Stimulated activated naive CD4-positive, alpha-beta T cell (primary cell): Measurements from ENCODE around the gene TLX1.
A peak's percentile ranks its signal among the peaks of the same experiment; 100 is the strongest.
"Not testable (repeated sequence)": the region's sequence is repeated elsewhere in the genome, so short reads cannot be mapped to it uniquely, and the experiment has no call there.

Experiments
- DNase-seq, 6 experiments: peaks; one replicate each; lab custom pipeline; 2025; lab: John Stamatoyannopoulos, UW

Gene TLX1

GRCh38 chr10:101152316-101152715, 21.2 kb downstream of the TLX1 start:
- DNase-seq: no peak

DNA sequence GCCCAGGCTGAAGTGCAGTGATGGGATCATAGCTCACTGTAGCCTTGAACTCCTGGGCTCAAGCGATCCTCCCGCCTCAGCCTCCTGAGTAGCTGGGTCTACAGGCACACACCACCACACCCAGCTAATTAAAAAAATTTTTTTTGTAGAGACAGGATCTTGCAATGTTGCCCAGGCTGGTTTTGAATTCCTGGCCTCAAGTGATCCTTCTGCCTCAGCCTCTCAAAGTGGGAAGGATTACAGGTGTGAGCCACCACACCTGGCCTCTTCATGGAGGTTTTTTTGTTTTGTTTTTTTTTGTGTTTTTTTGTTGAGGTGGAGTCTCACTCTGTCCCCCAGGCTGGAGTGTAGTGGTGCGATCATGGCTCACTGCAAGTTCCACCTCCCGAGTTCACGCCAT, 23.4 kb downstream of the TLX1 start:
- DNase-seq: not testable (repeated sequence)

GRCh38 chr10:101155896-101156295, 24.8 kb downstream of the TLX1 start:
- DNase-seq: no peak

DNA sequence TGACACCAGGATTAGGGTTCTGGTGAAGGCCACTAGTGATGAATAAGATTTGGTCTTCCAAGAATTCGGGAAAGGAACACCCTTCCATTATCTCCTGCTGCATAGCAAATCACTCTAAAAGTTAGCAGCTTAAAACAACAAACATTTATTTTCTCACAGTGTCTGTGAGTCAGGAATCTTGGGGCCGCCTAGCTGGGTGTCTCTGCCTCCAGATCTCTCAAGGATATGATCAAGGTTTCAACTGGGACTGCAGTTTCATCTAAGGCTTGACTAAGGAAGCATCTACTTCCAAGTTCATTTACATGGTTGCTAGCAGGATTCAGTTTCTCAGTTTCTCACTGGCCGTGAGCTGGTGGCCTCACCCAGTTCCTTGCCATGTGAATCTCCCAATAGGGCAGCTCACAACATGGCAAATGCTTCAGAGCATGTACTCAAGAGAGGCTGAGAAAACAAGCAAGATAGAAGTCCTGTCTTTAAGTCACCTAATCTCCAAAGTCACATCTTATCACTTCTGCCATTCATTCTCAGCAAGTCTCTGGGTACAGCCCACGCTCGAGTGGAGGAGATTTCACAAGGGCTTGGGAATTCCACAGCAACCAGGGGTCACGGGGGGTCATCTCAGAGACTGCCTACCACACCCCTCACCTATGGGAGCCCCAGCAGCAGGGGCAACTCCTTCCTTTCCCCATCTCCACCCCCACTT, 26.8 kb downstream of the TLX1 start:
- DNase-seq: no peak

GRCh38 chr10:101158459-101159058, 27.5 kb downstream of the TLX1 start:
- no peak for DNase-seq

DNA sequence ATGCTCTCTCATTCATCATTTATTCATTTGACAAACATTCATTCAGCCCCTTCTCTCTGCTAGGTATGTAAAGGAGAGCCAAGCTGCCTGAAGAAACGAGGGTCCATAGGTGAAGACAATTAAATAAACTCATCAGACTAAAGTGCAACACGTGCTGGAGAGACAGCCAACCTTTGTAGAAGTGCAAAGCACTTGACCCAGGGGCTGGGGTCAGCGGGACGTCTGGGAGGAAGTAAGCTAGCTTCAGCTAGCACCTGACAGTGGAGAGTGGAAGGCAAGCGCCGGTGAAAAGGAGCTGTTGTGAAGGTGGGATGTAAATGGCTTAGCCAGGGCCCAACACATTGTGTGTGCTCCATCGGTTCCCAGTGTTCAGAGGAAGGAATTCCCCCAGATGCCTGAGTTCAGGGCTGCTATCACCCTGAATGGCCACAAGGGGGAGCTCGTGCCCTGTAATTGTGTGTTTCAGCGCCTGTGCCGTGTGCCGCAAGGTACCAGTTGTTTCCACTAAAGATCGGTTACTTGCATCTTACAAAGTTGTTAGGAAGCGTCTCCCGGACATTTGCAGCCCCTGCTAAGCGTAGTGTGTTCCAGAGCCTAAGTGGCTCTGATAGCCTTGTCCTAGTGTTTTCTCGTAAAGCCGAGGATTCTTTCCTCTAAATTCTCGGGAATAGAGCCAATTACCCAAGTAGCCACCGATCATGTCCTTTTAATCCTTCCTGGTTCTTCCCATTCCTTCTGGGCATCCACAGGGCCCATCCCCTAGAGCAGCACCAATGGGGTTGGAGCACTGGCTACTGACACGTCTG, 30.6 kb downstream of the TLX1 start:
- DNase-seq: peak; percentile 43 to 80 (median 54)

- no peak for DNase-seq
Observed at GRCh38 chr10:101162677-101163076, 31.6 kb downstream of the TLX1 start.

GRCh38 chr10:101164020-101164419, 32.9 kb downstream of the TLX1 start:
- DNase-seq: no peak

DNA sequence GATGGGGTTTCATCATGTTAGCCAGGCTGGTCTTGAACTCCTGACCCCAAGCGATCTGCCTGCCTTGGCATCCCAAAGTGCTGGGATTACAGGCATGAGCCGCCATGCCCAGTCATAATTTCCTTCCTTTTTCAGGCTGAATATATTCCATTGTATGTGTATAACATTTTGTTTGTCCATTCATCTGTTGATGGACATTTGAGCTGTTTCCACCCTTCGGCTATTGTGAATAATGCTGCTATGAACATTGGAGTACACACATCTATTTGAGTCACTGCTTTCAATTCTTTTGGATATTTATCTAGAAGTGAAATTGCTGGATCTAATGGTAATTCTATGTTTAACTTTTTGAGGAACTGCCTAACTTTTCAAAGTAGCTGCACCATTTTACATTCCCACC, 34.6 kb downstream of the TLX1 start:
- no peak for DNase-seq

DNA sequence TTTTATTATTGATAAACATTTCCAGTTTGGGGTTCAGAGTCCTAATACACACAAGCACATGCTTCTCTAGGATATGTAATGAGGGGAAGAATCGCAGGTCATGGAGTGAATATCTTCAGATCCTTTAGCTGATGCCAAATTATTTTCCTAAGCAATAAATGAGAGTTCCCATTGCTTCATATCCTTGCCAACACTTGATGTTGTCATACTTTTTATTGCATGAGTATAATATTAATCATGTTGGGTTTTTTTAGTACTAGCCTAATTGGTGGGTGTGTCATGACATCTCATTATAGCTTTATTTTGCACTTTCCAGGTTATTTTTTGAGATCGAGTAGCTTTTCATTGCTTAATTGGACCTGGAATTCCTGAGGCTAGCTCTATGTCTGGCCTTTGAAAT, 35.3 kb downstream of the TLX1 start:
- no peak for DNase-seq

DNA sequence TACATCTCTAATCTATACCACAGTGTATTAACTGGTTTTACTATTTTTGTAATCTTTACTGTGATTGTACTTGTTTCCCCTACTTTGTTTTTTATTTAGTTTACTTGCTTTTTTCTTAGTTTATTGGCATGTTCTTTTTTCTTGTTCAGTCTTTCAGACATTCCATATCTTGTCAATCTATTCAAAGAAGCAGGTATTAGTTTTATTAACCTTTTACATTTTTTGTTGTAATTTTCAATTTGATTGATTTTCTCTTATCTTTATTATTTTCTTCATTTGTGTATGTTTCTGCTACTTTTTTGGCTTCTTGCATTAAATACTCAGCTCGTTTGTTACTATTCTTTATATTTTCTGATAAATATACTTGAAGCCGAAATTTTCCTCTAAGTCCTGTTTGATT, 41.6 kb downstream of the TLX1 start:
- DNase-seq: no peak

DNA sequence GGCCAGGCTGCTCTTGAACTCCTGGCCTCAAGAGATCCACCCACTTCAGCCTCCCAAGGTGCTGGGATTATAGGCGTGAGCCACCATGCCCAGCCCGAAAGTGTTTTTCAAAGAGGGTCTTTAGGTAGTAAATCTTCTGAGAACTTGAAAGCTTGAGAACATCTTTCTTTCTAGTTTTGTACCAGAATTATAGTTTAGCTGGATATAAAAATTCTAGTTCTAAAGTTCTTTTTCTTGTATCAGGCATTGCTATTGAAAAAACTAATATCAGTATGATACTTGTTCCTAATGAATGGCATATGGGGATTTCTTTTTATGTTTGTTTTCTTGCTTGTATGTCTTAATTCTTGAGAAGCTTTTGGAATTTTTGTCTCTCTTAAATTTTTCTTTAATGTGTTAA, 43.2 kb downstream of the TLX1 start:
- no peak for DNase-seq

GRCh38 chr10:101176577-101176976, 45.5 kb downstream of the TLX1 start:
- DNase-seq: no peak

GRCh38 chr10:101182936-101183335, 51.8 kb downstream of the TLX1 start:
- DNase-seq: no peak

DNA sequence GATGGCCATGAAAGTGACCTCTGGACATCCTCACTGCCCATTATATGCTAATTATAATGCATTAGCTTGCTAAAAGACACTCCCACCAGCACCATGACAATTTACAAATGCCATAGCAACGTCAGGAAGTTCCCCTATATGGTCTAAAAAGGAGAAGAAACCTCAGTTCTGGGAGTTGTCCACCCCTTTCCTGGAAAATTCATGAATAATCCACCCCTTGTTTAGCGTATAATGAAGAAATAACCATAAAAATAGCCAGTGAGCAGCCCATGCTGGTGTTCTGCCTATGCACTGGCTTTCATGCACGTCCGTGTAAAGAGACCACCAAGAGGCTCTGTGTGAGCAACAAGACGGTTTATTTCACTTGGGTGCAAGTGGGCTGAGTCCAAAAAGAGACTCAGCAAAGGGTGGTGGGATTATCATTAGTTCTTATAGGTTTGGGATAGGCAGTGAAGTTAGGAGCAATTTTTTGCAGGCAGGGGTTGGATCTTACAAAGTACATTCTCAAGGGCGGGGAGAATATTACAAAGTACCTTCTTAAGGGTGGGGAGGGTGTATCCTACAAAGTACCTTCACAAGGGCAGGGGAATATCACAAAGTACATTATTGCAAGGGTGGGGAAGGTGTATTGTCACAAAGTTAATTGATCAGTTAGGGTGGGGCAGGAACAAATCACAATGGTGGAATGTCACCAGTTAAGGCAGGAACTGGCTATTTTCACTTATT, 52.5 kb downstream of the TLX1 start:
- DNase-seq: no peak
